Astrocyte (in vitro differentiated cells and primary cell): ENCODE results near the gene TMEM50A.
"Not testable (repeated sequence)": the region's sequence is repeated elsewhere in the genome, so short reads cannot be mapped to it uniquely, and the experiment has no call there.

Experiments
- CTCF ChIP-seq: IDR thresholded peaks from 2 replicates; pipeline ENCODE4 v1.5.1; 2011; ENCODE audit warnings: low read depth, mild to moderate bottlenecking, inconsistent platforms, low read length, moderate library complexity; ENCODE audit not compliant: insufficient read depth
- EZH2 ChIP-seq: IDR thresholded peaks from 2 replicates; pipeline ENCODE4 v1.6.1; 2012; ENCODE audit warnings: mild to moderate bottlenecking, low read length, inconsistent platforms; ENCODE audit not compliant: insufficient read depth

GRCh38 chr1:25328791-25329185 is 9.3 kb upstream of the TMEM50A start:
- not testable (repeated sequence) for TF ChIP-seq CTCF, EZH2
